HepG2 (cell line): ENCODE measurements around the gene BRD1.

Experiments used
- ATF1 ChIP-seq: IDR thresholded peaks from 2 replicates; pipeline ENCODE4 v1.6.1; 2016; ENCODE audit warnings: mild to moderate bottlenecking, control low read depth
- CERS6 ChIP-seq: sonication (generic); formaldehyde crosslinking; IDR thresholded peaks from 2 replicates; pipeline ENCODE4 v1.5.0; 2020; ENCODE audit warnings: missing genetic modification reagents
- CTCF ChIP-seq: sonication (generic); formaldehyde crosslinking; IDR thresholded peaks from 2 replicates; pipeline ENCODE4 v1.5.0; 2020; ENCODE audit warnings: mild to moderate bottlenecking, missing genetic modification reagents, moderate library complexity
- EZH2 ChIP-seq: conservative IDR thresholded peaks from 2 replicates; pipeline ENCODE4 v1.6.1; 2012; ENCODE audit warnings: mild to moderate bottlenecking, low read depth, low read length, moderate library complexity
- MAX ChIP-seq: IDR thresholded peaks from 2 replicates; pipeline ENCODE4 v1.6.1; 2012; ENCODE audit warnings: inconsistent platforms
- RXRA ChIP-seq: sonication (generic); formaldehyde crosslinking; IDR thresholded peaks from 2 replicates; pipeline ENCODE4 v1.5.1; 2020; ENCODE audit warnings: missing genetic modification reagents
- TAF1 ChIP-seq: sonication (generic); formaldehyde crosslinking; IDR thresholded peaks from 2 replicates; pipeline ENCODE4 v1.4.0; 2020; ENCODE audit warnings: missing genetic modification reagents
- TCF12 ChIP-seq, 2 experiments: fragments of 450-650 bp in 1 of 2; sonication (generic) in 1 of 2; formaldehyde crosslinking in 1 of 2; IDR thresholded peaks; 2 replicates each; pipeline versions ENCODE4 v1.6.1 to v1.8.0; 2017 to 2022; ENCODE audit warnings: antibody characterized with exemption in 1 of 2, mild to moderate bottlenecking in 1 of 2, missing genetic modification reagents in 1 of 2, moderate library complexity in 1 of 2
- ZMYM4 ChIP-seq: sonication (generic); formaldehyde crosslinking; IDR thresholded peaks from 2 replicates; pipeline ENCODE4 v1.8.1; 2023; ENCODE audit warnings: mild to moderate bottlenecking, missing genetic modification reagents

GRCh38 chr22:49848690-49849160 lies 21.1 kb upstream of the BRD1 start:
- TF ChIP-seq MAX (no peak), RXRA (CRISPR knock-in tag) (no peak), TCF12 (IDR thresholded peaks at IDR 0.05) (no peak), TCF12 (CRISPR knock-in tag; IDR thresholded peaks at IDR 0.05) (no peak), ATF1 (CRISPR knock-in tag) (no peak), EZH2 (no peak), ZMYM4 (CRISPR knock-in tag) (no peak), CERS6 (no peak), CTCF (CRISPR knock-in tag) (no peak), TAF1 (CRISPR knock-in tag) (no peak)
